GM12873 (cell line): Measurements from ENCODE around the gene PGD.

ENCODE experiments used
- CTCF ChIP-seq: IDR thresholded peaks from 2 replicates; pipeline ENCODE4 v1.5.1; 2012; ENCODE audit warnings: low read depth, mild to moderate bottlenecking, moderate library complexity, low read length, control low read depth; ENCODE audit not compliant: insufficient read depth; ENCODE audit errors: missing control alignments

The PGD gene

GRCh38 chr1:10386761-10387676 is 11.8 kb upstream of the PGD start:
- no peak for TF ChIP-seq CTCF

- no peak for TF ChIP-seq CTCF
Measured at GRCh38 chr1:10387677-10388386, 11.0 kb upstream of the PGD start.

- TF ChIP-seq CTCF: no peak
Measured at GRCh38 chr1:10388387-10388715, 10.5 kb upstream of the PGD start.

GRCh38 chr1:10389271-10389973 is 9.4 kb upstream of the PGD start:
- no peak for TF ChIP-seq CTCF

- TF ChIP-seq CTCF: no peak
Measured at GRCh38 chr1:10396870-10397269, 2.0 kb upstream of the PGD start.

- no peak for TF ChIP-seq CTCF
Measured at GRCh38 chr1:10398278-10398733, 558 bp upstream of the PGD start.

GRCh38 chr1:10399444-10399941 is 629 bp downstream of the PGD start:
- TF ChIP-seq CTCF: no peak
